Urinary bladder (tissue), 4 donors: ENCODE results near the gene JARID2. TPM values are rescaled to one million over a fixed set of nuclear protein-coding genes. Genes with fewer than 3 reads are reported as not detected.
"Not testable (repeated sequence)": the region's sequence is repeated elsewhere in the genome, so short reads cannot be mapped to it uniquely, and the experiment has no call there.

Source experiments
- DNase-seq: peaks from one replicate; pipeline ENCODE4 v3.0.0-alpha.2; 2015; ENCODE audit errors: extremely low spot score
- H3K27ac ChIP-seq: one replicate; pipeline ENCODE4 v1.5.1; 2013; ENCODE audit warnings: low read depth, mild to moderate bottlenecking, moderate library complexity
- H3K36me3 ChIP-seq: one replicate; pipeline ENCODE4 v1.6.1; 2013; ENCODE audit warnings: mild to moderate bottlenecking, moderate library complexity; ENCODE audit not compliant: insufficient read depth
- H3K4me1 ChIP-seq: one replicate; pipeline ENCODE4 v1.6.1; 2013; ENCODE audit warnings: mild to moderate bottlenecking, moderate library complexity; ENCODE audit not compliant: insufficient read depth
- H3K4me3 ChIP-seq: one replicate; pipeline ENCODE4 v1.5.1; 2013; ENCODE audit warnings: low read depth, low read length
- WGBS: extraction: QIAGEN DNeasy Blood & Tissue Kit; methylation state at CpG from one replicate; pipeline ENCODE4 v1.1.7; 2013; 5-methylcytosine and 5-hydroxymethylcytosine counted together
- polyA plus RNA-seq: library from polyadenylated mRNA; stranded (reverse); fragments of 200-250 nt; gene quantifications from one replicate; pipeline ENCODE4 v1.2.3, GENCODE V29; 2013
- total RNA-seq: library from RNA; depleted of rRNA; stranded (reverse); fragments of >200 nt; gene quantifications from one replicate; pipeline ENCODE4 v1.2.3, GENCODE V29; 2014
- donor health status: healthy with polysubstance abuse.
- donor health status: healthy.

JARID2 gene
- total and polyA plus RNA-seq, 2 donors: 5.5 to 11.9 TPM

DNA sequence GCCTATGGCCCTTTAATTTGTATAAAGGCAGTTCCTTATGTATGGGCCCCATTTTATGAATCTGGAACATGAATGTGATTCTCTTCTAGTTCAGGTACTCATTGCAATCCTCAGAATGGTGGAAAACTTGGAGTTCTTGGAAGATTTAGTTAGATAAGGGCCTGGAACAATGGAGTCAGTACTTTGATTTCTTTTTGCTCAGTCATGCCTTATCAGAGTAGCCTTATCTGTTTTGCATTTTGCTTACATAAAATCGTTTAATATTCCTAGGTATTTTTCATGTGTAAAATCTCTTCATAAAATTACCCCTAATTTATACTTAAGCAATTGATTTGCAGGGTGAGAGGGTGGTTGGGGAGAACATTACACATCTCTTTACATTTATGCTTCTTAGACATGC, 160.6 kb downstream of the JARID2 start:
- Histone ChIP-seq H3K4me1 (peaks cover 1% of the 10 kb centered on the region), H3K36me3 (no peaks in the 10 kb centered on the region)
- WGBS: 55% methylated on average over 1 of the region's 1 CpG

DNA sequence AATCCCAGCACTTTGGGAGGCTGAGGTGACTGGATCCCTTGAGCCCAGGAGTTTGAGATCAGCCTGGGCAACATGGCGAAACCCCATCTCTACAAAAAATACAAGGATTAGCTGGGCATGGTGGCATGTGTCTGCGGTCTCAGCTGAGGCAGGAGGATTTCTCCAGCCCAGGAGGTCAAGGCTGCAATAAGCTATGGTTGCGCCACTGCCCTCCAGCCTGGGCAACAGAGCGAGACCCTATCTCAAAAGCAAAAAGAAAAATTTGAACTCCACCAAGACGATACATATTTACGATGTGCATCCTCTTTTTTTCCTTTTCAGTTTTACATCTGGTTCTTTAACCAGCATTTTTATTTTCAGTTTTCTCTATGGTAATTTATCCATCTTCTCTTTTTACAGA, 162.1 kb downstream of the JARID2 start:
- Histone ChIP-seq H3K27ac (no peak overlapping the region), H3K36me3 (no peaks in the 10 kb centered on the region), H3K4me1 (no peaks in the 10 kb centered on the region), H3K4me3 (no peak overlapping the region)
- no peak for DNase-seq
- WGBS: 97% methylated on average over 6 of the region's 6 CpGs

More for the DNA sequence above, 160.6 kb downstream of the JARID2 start:
- Histone ChIP-seq H3K4me3 (no peak overlapping the region), H3K27ac (no peak overlapping the region)
- no peak for DNase-seq

- no peak for DNase-seq
- H3K4me3 ChIP-seq: no peak overlapping the region
- H3K27ac ChIP-seq: no peak overlapping the region
- no peaks in the 10 kb centered on the region for H3K36me3 ChIP-seq
- H3K4me1 ChIP-seq: no peaks in the 10 kb centered on the region
- 88% methylated on average over 3 of the region's 3 CpGs for WGBS
Measured at GRCh38 chr6:15408758-15409157, 162.9 kb downstream of the JARID2 start.

- no peak for DNase-seq
- Histone ChIP-seq H3K27ac (no peak overlapping the region), H3K36me3 (no peaks in the 10 kb centered on the region), H3K4me3 (no peak overlapping the region), H3K4me1 (no peaks in the 10 kb centered on the region)
- WGBS: 74% methylated on average over 6 of the region's 6 CpGs
Measured at GRCh38 chr6:15409301-15410125, 163.6 kb downstream of the JARID2 start.

DNA sequence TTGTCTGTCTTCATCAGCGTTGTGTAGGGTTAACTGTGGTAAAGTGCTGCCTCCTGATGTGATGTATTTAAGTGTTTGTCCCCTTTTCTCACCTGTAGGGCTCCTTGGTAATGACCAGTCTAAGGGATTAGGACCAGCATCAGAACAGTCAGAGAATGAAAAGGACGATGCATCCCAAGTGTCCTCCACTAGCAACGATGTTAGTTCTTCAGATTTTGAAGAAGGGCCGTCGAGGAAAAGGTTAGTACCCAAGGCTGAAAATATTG, 164.2 kb downstream of the JARID2 start:
- no peak for DNase-seq
- Histone ChIP-seq H3K4me3 (no peak overlapping the region), H3K4me1 (no peaks in the 10 kb centered on the region), H3K36me3 (no peaks in the 10 kb centered on the region), H3K27ac (no peak overlapping the region)
- 88% methylated on average over 5 of the region's 5 CpGs for WGBS

- no peak for DNase-seq
- Histone ChIP-seq H3K27ac (no peak overlapping the region), H3K4me3 (no peak overlapping the region), H3K36me3 (no peaks in the 10 kb centered on the region), H3K4me1 (no peaks in the 10 kb centered on the region)
- 66% methylated on average over 1 of the region's 1 CpG for WGBS
Measured at GRCh38 chr6:15410752-15411151, 164.9 kb downstream of the JARID2 start.

- Histone ChIP-seq H3K36me3 (no peaks in the 10 kb centered on the region), H3K27ac (no peak overlapping the region), H3K4me1 (no peaks in the 10 kb centered on the region), H3K4me3 (no peak overlapping the region)
- 87% methylated on average over 2 of the region's 2 CpGs for WGBS
- no peak for DNase-seq
Measured at GRCh38 chr6:15411766-15412165, 165.9 kb downstream of the JARID2 start.

- Histone ChIP-seq H3K27ac (no peak overlapping the region), H3K36me3 (no peaks in the 10 kb centered on the region), H3K4me3 (no peak overlapping the region), H3K4me1 (no peaks in the 10 kb centered on the region)
- no peak for DNase-seq
- WGBS: 94% methylated on average over 9 of the region's 9 CpGs
Measured at GRCh38 chr6:15412767-15413166, 166.9 kb downstream of the JARID2 start.

DNA sequence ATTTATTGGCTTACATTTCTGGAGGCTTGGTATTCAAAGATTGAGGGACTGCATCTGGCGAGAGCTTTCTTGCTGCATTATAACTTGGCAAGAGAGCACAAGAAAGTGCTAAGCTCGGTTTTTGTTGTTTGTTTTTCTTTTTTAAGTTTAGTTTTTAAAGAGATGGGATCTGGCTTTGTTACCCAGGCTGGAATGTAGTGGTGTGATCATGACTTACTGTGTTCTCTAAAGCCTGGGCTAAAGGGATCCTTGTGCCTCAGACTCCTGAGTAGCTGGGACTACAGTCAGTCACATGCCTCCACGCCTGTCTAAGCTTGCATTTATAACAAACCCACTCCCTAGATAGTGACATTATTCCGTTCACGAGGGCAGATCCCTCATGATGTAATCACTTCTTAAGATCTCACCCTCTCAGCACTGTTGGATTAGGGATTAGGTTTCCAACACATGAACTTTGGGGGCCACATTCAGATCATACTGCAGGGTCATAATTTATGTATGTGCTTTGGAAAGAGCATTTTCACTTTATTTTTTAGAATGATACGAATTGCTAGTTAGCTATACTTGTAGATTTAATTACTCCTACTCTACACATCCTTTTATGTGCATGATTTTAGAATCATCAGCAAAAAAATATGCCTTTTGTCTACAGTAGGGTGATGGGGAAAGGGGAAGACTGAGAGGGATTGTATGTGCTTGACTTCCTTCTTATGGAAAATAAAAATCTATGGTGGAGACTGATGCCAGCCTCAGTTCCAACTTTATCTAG, 167.8 kb downstream of the JARID2 start:
- no peak for DNase-seq
- H3K4me1 ChIP-seq: no peaks in the 10 kb centered on the region
- H3K27ac ChIP-seq: no peak overlapping the region
- no peaks in the 10 kb centered on the region for H3K36me3 ChIP-seq
- H3K4me3 ChIP-seq: no peak overlapping the region
- WGBS: 43% methylated on average over 6 of the region's 6 CpGs

GRCh38 chr6:15414235-15414612, 168.4 kb downstream of the JARID2 start:
- Histone ChIP-seq H3K4me3 (no peak overlapping the region), H3K36me3 (no peaks in the 10 kb centered on the region), H3K4me1 (no peaks in the 10 kb centered on the region), H3K27ac (no peak overlapping the region)
- 50% methylated on average over 2 of the region's 2 CpGs for WGBS
- DNase-seq: no peak

- not testable (repeated sequence) for H3K4me1 ChIP-seq, H3K27ac ChIP-seq, DNase-seq, H3K36me3 ChIP-seq, H3K4me3 ChIP-seq
- WGBS: 92% methylated on average over 25 of the region's 30 CpGs
Measured at GRCh38 chr6:15415622-15416021, 169.8 kb downstream of the JARID2 start.

DNA sequence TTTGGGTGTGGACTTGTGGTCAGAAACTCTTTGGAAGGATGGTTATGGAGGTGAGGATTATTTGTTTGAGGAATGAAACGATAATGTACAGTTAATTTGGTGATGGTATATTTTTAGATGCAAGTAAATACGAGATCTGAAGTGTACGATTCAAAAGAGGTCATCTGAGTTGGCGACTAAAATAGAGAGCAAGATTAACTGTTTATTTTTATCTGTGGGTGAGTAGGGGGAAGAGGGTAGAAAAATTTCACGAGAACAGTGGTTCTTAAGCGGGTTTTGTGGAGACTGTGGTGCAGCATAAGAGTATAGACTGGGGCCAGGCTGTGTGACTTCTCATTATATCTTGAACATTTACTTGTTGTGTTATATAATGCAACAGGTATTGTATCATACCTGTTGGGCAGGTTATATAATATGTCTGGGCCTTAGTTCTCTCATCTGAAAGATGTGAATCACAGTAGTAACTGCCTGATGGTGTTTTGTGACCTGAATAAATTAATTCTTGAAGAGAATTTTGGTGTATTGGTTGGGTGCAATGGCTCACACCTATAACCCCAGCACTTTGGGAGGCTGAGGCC, 171.2 kb downstream of the JARID2 start:
- H3K36me3 ChIP-seq: no peaks in the 10 kb centered on the region
- H3K4me3 ChIP-seq: no peak overlapping the region
- WGBS: 89% methylated on average over 6 of the region's 6 CpGs
- H3K4me1 ChIP-seq: no peaks in the 10 kb centered on the region
- DNase-seq: no peak
- H3K27ac ChIP-seq: no peak overlapping the region

DNA sequence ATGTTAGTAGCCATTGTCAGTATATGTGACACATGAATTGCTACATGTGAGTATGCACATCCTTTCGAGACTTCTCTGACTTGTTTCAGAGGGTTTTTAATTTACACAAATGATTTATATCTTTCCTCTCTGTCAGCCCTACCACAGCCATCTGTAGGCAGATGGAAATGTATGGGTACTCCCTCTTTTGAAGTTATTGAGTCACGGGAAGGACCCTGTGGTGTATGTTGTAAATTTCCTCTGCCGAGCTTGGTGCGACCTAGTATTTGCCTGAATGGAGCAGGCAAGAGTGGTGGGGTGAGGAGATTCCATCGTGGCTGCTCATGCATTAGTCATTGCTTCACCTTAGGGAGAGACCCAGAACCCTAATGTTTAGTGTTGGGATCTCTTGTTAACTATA, 171.9 kb downstream of the JARID2 start:
- 97% methylated on average over 5 of the region's 5 CpGs for WGBS
- Histone ChIP-seq H3K36me3 (no peaks in the 10 kb centered on the region), H3K4me1 (no peaks in the 10 kb centered on the region), H3K4me3 (no peak overlapping the region), H3K27ac (no peak overlapping the region)
- no peak for DNase-seq

DNA sequence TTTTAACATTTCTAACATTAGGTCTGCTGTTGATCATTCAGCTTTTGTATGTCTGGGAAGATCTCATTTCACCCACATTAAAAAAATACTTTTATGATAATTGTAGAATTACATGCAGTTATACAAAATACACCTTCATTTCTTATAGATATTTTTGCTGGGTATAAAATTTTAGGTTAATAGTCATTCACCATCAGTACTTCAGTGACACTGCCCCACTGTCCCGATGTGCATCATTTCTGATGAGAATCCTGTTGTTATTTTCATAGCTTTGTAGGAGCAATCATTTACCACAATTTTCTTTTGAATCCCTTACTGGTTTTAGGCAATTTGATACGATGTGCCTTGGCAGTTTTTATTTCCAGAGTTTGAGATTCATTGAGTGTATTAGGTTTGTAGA, 173.6 kb downstream of the JARID2 start:
- Histone ChIP-seq H3K4me1 (no peaks in the 10 kb centered on the region), H3K27ac (no peak overlapping the region), H3K4me3 (no peak overlapping the region), H3K36me3 (no peaks in the 10 kb centered on the region)
- 96% methylated on average over 2 of the region's 2 CpGs for WGBS
- no peak for DNase-seq
